GM19025 (cell line): ENCODE measurements around the gene CDH4.
"Not testable (repeated sequence)": the region's sequence is repeated elsewhere in the genome, so short reads cannot be mapped to it uniquely, and the experiment has no call there.

Experiments used
- ATAC-seq: cut with Tn5 transposase; IDR thresholded peaks from one replicate; pipeline ENCODE4 v1.9.1; 2021; ENCODE audit warnings: mild to moderate bottlenecking, low read depth, moderate library complexity; ENCODE audit not compliant: unreplicated experiment

Gene CDH4

GRCh38 chr20:61963885-61964674 lies 712.0 kb downstream of the CDH4 start:
- no peak for ATAC-seq

GRCh38 chr20:61964675-61965605 lies 712.9 kb downstream of the CDH4 start:
- ATAC-seq, result no peak

GRCh38 chr20:61965606-61966491 lies 713.8 kb downstream of the CDH4 start:
- ATAC-seq, result no peak

DNA sequence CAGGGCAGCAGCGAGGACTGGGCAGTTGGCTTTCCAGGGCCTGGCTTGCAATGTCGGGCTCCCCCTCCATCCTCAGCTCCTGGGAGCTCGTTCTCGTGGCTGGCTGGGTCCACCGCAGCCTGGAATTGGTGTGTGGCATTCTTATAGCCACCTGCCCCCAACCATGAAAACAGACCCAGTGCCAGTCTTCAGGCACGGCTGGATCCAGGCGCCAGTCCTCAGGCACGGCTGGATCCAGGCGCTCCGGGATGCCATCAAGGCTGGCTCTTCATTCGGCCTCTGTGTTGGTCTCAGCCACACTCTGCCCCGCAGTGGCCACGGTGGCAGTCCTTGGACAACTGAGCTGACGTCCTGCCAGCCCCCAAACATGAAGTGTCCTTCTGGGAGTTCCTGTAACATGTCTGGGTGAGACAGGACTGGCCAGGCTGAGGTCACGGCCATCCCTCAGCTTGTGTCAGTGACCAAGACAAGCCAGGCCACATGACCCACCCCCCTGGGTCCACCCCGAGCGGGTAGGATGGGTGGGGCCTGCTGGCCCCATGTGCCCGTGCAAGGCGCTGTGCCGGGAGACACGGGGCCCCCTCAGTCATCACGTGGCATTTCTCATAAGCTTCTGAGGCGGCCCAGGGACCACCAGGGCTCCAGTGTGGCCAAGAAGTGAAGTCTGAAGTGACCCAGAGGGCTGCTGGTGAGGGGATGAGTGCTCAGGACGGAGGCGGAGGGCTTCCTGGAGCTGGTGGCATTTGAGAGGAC lies 714.6 kb downstream of the CDH4 start:
- no peak for ATAC-seq

DNA sequence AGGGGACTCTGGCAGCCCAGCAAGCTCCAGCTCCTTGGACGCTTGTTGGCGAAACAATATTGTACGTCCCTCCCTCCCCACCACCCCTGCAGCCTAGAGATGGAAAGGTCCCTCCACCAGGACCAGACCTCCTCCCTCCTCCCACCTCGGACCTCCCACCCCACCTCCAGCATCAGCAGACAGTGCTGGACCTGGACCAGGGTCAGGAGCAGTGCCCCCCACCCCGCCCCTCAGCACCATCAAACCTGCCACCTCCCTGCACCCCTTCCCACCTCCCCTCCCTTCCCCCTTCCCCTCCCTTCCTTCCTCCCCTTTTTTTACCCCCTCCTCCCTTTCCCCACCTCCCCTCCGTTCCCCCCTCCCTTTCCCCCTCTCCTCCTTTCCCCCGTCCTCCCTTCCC lies 715.2 kb downstream of the CDH4 start:
- no peak for ATAC-seq

DNA sequence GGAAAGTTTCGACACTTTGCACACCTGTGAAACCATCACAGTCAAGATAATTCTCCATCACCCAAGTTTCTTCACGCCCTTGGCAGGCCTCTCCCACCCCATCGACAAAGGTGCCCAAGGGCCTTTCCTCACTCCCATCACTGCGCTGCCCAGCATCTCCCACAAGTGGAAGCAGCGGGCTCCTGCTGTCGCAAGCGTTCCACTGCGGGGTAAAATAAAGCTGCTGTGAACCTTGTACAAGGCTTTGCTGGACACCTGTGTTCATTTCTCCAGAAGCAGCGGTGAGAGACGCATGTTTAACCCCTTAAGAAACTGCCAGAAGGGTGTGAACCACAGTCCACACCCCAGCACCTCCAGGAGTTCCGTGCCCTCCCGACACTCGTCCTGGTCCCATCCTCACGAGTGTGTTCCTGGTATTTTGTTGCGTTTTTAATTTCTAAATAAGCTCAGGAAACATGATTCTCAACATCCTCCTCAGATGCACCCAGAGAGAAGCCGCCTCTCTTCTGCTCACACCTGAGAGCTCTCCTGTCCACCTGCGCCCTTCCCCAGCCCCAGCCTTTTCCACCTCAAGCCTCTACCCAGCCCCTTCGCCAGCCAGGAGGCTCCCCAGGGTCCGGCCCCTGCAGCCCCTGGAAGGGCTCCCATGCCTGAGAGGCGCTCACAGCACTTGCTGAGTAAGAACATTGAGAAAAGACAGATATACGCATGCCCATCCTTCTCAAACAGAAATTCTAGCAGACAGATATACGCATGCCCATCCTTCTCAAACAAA lies 716.2 kb downstream of the CDH4 start:
- no peak for ATAC-seq

DNA sequence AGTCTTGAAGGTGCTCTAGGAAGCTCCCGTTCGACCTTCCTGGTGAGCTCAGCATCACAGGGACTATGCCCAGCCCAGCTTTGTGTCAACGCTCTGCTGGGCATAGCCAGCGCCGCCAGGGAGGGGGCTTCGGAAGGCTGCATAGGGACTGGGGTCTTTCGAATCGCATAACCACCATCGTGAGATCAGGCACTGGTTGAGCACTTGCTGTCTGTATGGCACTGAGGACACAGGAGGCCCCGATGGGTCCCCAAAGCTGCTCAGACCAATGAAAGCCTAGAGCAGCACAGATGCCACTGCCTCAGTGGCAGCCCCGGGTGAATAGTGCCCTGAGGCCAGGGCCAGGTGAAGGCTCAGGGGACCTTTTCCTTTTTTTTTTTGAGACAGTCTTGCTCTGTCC lies 716.9 kb downstream of the CDH4 start:
- ATAC-seq, result no peak

DNA sequence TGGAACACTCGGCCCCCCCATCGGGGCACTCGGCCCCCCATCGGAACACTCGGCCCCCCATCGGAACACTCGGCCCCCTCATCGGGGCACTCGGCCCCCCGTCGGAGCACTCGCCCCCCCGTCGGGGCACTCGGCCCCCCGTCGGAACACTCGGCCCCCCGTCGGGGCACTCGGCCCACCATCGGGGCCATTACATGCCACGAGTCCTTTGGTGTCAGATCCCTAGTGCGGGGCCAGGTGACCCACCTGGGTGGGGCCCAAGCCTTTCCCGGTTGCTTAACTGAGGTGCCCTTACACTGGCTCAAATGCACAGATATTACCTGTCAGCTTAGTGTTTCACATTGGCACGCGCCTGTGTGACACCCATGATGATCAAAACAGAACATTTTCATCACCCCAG lies 717.7 kb downstream of the CDH4 start:
- no peak for ATAC-seq

- no peak for ATAC-seq
Observed at GRCh38 chr20:61970357-61970756, 718.3 kb downstream of the CDH4 start.

GRCh38 chr20:61971595-61971994 lies 719.5 kb downstream of the CDH4 start:
- ATAC-seq, result not testable (repeated sequence)

DNA sequence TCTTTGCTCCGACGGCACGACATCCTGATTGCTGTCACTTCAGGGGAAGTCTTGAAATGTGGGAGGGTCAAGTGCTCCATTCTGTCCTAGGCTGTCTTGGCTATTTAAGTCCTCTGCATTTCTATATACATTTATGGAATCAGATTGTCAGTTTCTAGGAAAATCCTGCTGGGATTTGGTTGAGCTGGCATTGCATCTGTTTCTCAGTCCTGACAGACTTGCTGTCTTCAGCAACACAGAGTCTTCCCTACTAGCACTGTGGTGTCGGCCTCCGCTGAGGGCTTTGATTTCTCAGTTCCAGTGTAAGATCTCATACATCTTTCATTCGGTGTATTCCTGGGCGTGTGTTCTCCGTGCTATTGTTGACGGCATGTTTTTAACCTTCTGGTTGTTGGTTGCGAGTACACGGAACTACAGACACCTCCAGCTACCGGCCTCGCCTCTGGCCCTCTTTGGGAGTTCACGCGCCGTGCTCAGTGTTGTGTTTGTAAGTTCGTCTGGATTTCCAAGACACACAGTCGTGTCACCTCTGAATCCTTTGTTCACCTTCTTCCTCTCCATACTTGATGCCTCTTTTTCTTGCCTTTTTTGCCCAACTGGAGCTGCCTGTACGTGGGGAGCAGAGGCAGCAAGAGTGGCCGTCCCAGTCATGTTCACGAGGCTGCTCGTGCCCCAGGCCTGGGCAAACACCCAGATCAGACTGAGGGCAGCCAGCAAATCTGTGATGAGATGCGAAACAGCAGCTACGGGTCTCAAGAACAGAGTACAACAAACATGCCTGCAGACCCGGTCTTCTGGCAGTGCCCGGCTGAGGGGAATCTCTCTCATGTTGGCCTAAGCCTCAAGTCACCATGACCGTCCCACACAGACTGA lies 720.8 kb downstream of the CDH4 start:
- ATAC-seq, result no peak

DNA sequence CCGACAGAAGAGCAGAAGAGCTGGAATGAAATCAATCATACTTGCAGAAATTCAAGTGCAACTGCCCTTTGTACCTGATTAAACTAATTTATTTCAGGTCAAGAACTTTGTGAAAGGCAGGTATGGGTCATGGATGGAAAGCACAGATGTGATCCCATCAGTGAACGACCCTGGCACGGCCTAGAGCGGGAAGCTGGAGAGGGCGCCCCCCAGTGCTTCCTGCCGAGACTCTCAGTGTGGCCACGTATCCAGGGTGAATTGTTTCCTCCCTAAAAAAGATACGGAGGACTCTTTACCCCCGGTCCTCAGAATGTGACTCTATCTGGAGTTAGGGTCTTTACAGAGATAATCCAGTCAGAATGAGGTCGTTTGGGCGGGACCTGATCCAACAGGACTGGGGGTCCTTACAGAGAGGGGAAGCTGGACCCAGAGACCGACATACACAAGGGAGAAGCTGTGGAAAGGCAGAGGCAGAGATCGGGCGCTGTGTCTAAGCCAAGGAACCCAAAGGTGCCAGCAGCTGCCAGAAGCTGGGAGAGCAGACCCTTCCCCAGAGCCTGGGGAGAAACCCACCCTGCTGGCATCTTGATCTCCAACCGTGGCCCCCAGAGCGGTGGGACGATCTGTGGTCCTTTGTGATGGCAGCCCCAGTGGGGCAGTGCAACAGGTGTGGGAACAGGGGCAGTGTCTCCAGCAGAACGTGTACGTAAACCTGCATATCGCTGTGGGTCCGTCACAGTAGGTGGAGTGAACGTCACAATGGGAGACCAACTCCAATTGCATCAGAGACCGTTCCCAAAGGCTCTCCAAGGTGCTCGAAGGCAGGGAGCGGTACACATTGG lies 721.7 kb downstream of the CDH4 start:
- no peak for ATAC-seq

DNA sequence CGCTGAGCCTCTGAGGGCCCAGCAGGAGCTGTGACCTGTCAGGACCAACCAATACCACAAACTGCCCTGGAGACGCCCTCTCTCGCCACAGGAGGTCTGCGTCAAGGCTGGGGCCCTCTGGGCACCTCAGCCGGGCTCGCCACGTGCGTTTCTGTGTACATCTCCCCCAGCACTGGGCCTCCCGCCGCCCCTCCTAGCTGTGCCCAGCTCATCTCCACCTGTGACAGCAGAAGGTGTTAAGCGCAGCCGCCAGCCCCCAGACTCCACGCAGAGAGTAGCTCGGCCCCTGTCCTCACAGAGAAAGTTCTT lies 722.2 kb downstream of the CDH4 start:
- no peak for ATAC-seq

DNA sequence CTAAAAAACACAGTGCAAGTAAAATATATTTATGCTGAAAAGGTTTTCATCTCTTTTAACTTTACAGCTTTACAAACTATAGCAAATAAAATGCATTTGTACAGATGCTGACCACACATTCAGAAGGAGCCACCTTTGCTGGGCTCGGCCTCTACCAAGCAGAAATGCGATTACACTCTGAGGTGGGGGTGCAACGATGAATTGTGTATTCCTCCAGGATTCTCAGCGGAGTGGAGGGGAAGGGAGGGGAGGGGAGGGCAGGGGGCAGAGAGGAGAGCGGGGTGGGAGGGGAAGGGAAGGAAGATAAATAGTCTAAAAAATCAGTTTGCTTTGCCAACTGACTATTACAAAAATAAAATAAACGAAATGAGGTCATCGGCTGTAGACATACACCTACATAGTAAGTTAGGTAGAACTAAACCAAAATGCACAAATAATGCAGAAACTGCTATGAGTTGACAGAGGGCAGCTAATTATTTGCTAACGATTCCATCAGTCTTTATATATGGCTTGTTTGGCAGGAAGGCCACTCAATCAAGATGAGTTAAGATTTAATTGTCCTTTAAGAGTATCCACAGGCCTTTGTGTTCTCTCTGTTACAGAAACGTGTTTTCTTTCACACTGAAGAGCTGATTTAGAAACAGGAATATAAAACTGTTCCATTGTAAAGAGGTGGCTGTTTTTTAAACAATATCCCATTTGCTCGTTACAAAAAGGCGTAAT lies 723.5 kb downstream of the CDH4 start:
- ATAC-seq, result no peak

GRCh38 chr20:61976263-61976643 lies 724.2 kb downstream of the CDH4 start:
- ATAC-seq, result no peak

- no peak for ATAC-seq
Observed at GRCh38 chr20:61976644-61977418, 724.8 kb downstream of the CDH4 start.
